HAP-1 (cell line): Measurements from ENCODE around the gene ARL4A.

Source experiments
- DNase-seq, 2 experiments: peaks; one replicate each; pipeline ENCODE4 v3.0.0-alpha.2; 2016 to 2020; ENCODE audit warnings: low spot score in 2 of 2
- H3K27me3 ChIP-seq: fragments of 250-450 bp; sonication (Bioruptor Pico); 2 replicates; pipeline ENCODE4 v1.5.1; 2020; ENCODE audit warnings: low read depth, mild to moderate bottlenecking, moderate library complexity
- H3K36me3 ChIP-seq: fragments of 250-450 bp; sonication (Bioruptor Pico); replicated peaks from 2 replicates; pipeline ENCODE4 v1.5.1; 2020; ENCODE audit warnings: mild to moderate bottlenecking
- H3K4me1 ChIP-seq: fragments of 250-450 bp; sonication (Bioruptor Pico); 2 replicates; pipeline ENCODE4 v1.5.1; 2020; ENCODE audit warnings: mild to moderate bottlenecking
- H3K4me3 ChIP-seq: fragments of 250-450 bp; sonication (Bioruptor Pico); 2 replicates; pipeline ENCODE4 v1.5.1; 2020; ENCODE audit warnings: mild to moderate bottlenecking, moderate library complexity
- H3K9me3 ChIP-seq: fragments of 250-450 bp; sonication (Bioruptor Pico); 2 replicates; pipeline ENCODE4 v1.5.1; 2020; ENCODE audit warnings: mild to moderate bottlenecking, moderate library complexity
- in situ Hi-C: fragments of 300-500 bp; cut with MboI; formaldehyde crosslinking; loops from 3 replicates; pipeline ENCODE4 v1.14.3; 2020; ENCODE audit warnings: low sequenced_read_pairs, inconsistent platforms, mixed read lengths

The ARL4A gene

GRCh38 chr7:12716134-12716681 lies 28.8 kb downstream of the ARL4A start:
- Histone ChIP-seq H3K4me1 (peaks cover 31% of the 10 kb centered on the region), H3K36me3 (no peaks in the 10 kb centered on the region), H3K9me3 (no peaks in the 10 kb centered on the region), H3K4me3 (no peak overlapping the region), H3K27me3 (no peaks in the 10 kb centered on the region)
- peak in 1 of 2 experiments; percentile 50 for DNase-seq
- in situ Hi-C loops = no loop called here

GRCh38 chr7:12716722-12717121 lies 29.3 kb downstream of the ARL4A start:
- Histone ChIP-seq H3K4me1 (peaks cover 31% of the 10 kb centered on the region), H3K4me3 (no peak overlapping the region)
- in situ Hi-C loops = no loop called here

GRCh38 chr7:12719141-12719919 lies 31.9 kb downstream of the ARL4A start:
- H3K4me3 ChIP-seq = no peak overlapping the region
- H3K4me1 ChIP-seq = peaks cover 27% of the 10 kb centered on the region
- DNase-seq = no peak
- H3K36me3 ChIP-seq = no peaks in the 10 kb centered on the region
- H3K9me3 ChIP-seq = no peaks in the 10 kb centered on the region
- in situ Hi-C loops = no loop called here
- no peaks in the 10 kb centered on the region for H3K27me3 ChIP-seq

More at GRCh38 chr7:12716722-12717121, 29.3 kb downstream of the ARL4A start:
- Histone ChIP-seq H3K27me3 (no peaks in the 10 kb centered on the region), H3K36me3 (no peaks in the 10 kb centered on the region), H3K9me3 (no peaks in the 10 kb centered on the region)
- no peak for DNase-seq

- H3K4me1 ChIP-seq = peaks cover 18% of the 10 kb centered on the region
- no peaks in the 10 kb centered on the region for H3K27me3 ChIP-seq
- no peak for DNase-seq
- in situ Hi-C loops = no loop called here
- H3K4me3 ChIP-seq = no peak overlapping the region
- no peaks in the 10 kb centered on the region for H3K9me3 ChIP-seq
- H3K36me3 ChIP-seq = no peaks in the 10 kb centered on the region
Measured at GRCh38 chr7:12719981-12720865, 32.8 kb downstream of the ARL4A start.

GRCh38 chr7:12721286-12721830 lies 33.9 kb downstream of the ARL4A start:
- no peak for DNase-seq
- in situ Hi-C loops = no loop called here
- Histone ChIP-seq H3K4me1 (peaks cover 12% of the 10 kb centered on the region), H3K9me3 (no peaks in the 10 kb centered on the region), H3K4me3 (no peak overlapping the region), H3K36me3 (no peaks in the 10 kb centered on the region), H3K27me3 (no peaks in the 10 kb centered on the region)

- no peak overlapping the region for H3K4me3 ChIP-seq
- no peaks in the 10 kb centered on the region for H3K27me3 ChIP-seq
- H3K4me1 ChIP-seq = peaks cover 7% of the 10 kb centered on the region
- H3K9me3 ChIP-seq = no peaks in the 10 kb centered on the region
- H3K36me3 ChIP-seq = no peaks in the 10 kb centered on the region
- in situ Hi-C loops = no loop called here
- DNase-seq = no peak
Measured at GRCh38 chr7:12722136-12722535, 34.7 kb downstream of the ARL4A start.

GRCh38 chr7:12722636-12723605 lies 35.5 kb downstream of the ARL4A start:
- no peak for DNase-seq
- Histone ChIP-seq H3K27me3 (no peaks in the 10 kb centered on the region), H3K4me3 (no peak overlapping the region), H3K4me1 (peaks cover 7% of the 10 kb centered on the region), H3K36me3 (no peaks in the 10 kb centered on the region), H3K9me3 (no peaks in the 10 kb centered on the region)
- in situ Hi-C loops = no loop called here

GRCh38 chr7:12725575-12726316 lies 38.3 kb downstream of the ARL4A start:
- in situ Hi-C loops = no loop called here
- no peak for DNase-seq
- no peaks in the 10 kb centered on the region for H3K36me3 ChIP-seq
- peaks cover 13% of the 10 kb centered on the region for H3K4me1 ChIP-seq
- H3K27me3 ChIP-seq = no peaks in the 10 kb centered on the region
- H3K9me3 ChIP-seq = no peaks in the 10 kb centered on the region
- H3K4me3 ChIP-seq = no peak overlapping the region

- no peaks in the 10 kb centered on the region for H3K27me3 ChIP-seq
- peaks cover 13% of the 10 kb centered on the region for H3K4me1 ChIP-seq
- no peaks in the 10 kb centered on the region for H3K36me3 ChIP-seq
- in situ Hi-C loops = no loop called here
- H3K9me3 ChIP-seq = no peaks in the 10 kb centered on the region
- no peak overlapping the region for H3K4me3 ChIP-seq
- no peak for DNase-seq
Measured at GRCh38 chr7:12726908-12727307, 39.5 kb downstream of the ARL4A start.

- Histone ChIP-seq H3K36me3 (no peaks in the 10 kb centered on the region), H3K9me3 (no peaks in the 10 kb centered on the region), H3K4me3 (no peak overlapping the region), H3K4me1 (peaks cover 10% of the 10 kb centered on the region), H3K27me3 (no peaks in the 10 kb centered on the region)
- no peak for DNase-seq
- in situ Hi-C loops = no loop called here
Measured at GRCh38 chr7:12727455-12728191, 40.2 kb downstream of the ARL4A start.

GRCh38 chr7:12728192-12728538 lies 40.7 kb downstream of the ARL4A start:
- DNase-seq = no peak

GRCh38 chr7:12729112-12729511 lies 41.7 kb downstream of the ARL4A start:
- peak; percentile 68 to 86 for DNase-seq
- Histone ChIP-seq H3K4me3 (no peak overlapping the region), H3K9me3 (no peaks in the 10 kb centered on the region), H3K27me3 (no peaks in the 10 kb centered on the region), H3K4me1 (peaks cover 6% of the 10 kb centered on the region; the same call in 1 of the 2 replicates), H3K36me3 (no peaks in the 10 kb centered on the region)
- in situ Hi-C loops = no loop called here

More at GRCh38 chr7:12728192-12728538, 40.7 kb downstream of the ARL4A start:
- Histone ChIP-seq H3K4me1 (peaks cover 6% of the 10 kb centered on the region; the same call in 1 of the 2 replicates), H3K4me3 (no peak overlapping the region), H3K27me3 (no peaks in the 10 kb centered on the region), H3K36me3 (no peaks in the 10 kb centered on the region), H3K9me3 (no peaks in the 10 kb centered on the region)
- in situ Hi-C loops = no loop called here
